Epithelial cell of proximal tubule (primary cell): Measurements from ENCODE around the gene IL21R. TPM values are rescaled to one million over a fixed set of nuclear protein-coding genes. Genes with fewer than 3 reads are reported as not detected.

Experiments used
- DNase-seq: peaks from one replicate; pipeline ENCODE4 v3.0.0-alpha.2; 2011; ENCODE audit warnings: low read depth
- H3K4me3 ChIP-seq: 2 replicates; pipeline ENCODE4 v1.5.1; 2011; ENCODE audit warnings: low read depth, mild to moderate bottlenecking, low read length
- CTCF ChIP-seq: conservative IDR thresholded peaks from 2 replicates; pipeline ENCODE4 v1.5.1; 2012; ENCODE audit warnings: low read depth, mild to moderate bottlenecking, low read length
- total RNA-seq: library from RNA; depleted of rRNA; stranded (reverse); fragments of >200 nt; gene quantifications from 2 replicates; pipeline ENCODE4 v1.2.3, GENCODE V29; 2015

IL21R gene
- total RNA-seq, 1 donor from 2014 or later: not detected

- H3K4me3 ChIP-seq: no peak overlapping the region
- no peak for TF ChIP-seq CTCF
- no peak for DNase-seq
Observed at GRCh38 chr16:27417047-27417671, 15.2 kb downstream of the IL21R start.

- DNase-seq: no peak
- no peak for TF ChIP-seq CTCF
- H3K4me3 ChIP-seq: no peak overlapping the region
Observed at GRCh38 chr16:27421961-27422740, 20.2 kb downstream of the IL21R start.

- no peak for TF ChIP-seq CTCF
- no peak for DNase-seq
- no peak overlapping the region for H3K4me3 ChIP-seq
Observed at GRCh38 chr16:27424772-27425498, 23.0 kb downstream of the IL21R start.

GRCh38 chr16:27425961-27426360 is 24.0 kb downstream of the IL21R start:
- no peak for TF ChIP-seq CTCF

GRCh38 chr16:27426423-27427408 is 24.7 kb downstream of the IL21R start:
- H3K4me3 ChIP-seq: no peak overlapping the region
- peak; percentile 83 for DNase-seq
- TF ChIP-seq CTCF: no peak

More at GRCh38 chr16:27425961-27426360, 24.0 kb downstream of the IL21R start:
- DNase-seq: no peak
- no peak overlapping the region for H3K4me3 ChIP-seq

GRCh38 chr16:27427538-27427937 is 25.6 kb downstream of the IL21R start:
- H3K4me3 ChIP-seq: no peak overlapping the region
- DNase-seq: no peak
- TF ChIP-seq CTCF: no peak
